HepG2 (cell line): Measurements from ENCODE around the gene MBLAC2. TPM values are rescaled to one million over a fixed set of nuclear protein-coding genes. Genes with fewer than 3 reads are reported as not detected.

Experiments
- ATAC-seq: fragments of 200-7000 bp; cut with Tn5 transposase; 3 replicates; pipeline ENCODE4 v1.9.1; 2020; ENCODE audit warnings: mild to moderate bottlenecking, moderate library complexity
- Bru-seq: library from RNA; stranded (reverse); fragments of 400-500 nt; gene quantifications from one replicate; lab custom pipeline; 2021; lab: Mats Ljungman, UMichigan
- BruChase-seq, 2 experiments: library from RNA; stranded (reverse); fragments of 400-500 nt; gene quantifications; one replicate each; lab custom pipeline; 2021; lab: Mats Ljungman, UMichigan
- BruUV-seq: library from RNA; stranded (reverse); fragments of 400-500 nt; replicated peaks from 2 replicates; lab custom pipeline; 2021; lab: Mats Ljungman, UMichigan
- CTCF ChIA-PET: fragments of 300-600 bp; formaldehyde crosslinking; extraction: SDS; loops from one replicate; lab custom pipeline; 2021; ENCODE audit warnings: low total read pairs, inconsistent platforms, low intra/inter-chr PET ratio; lab: Yijun Ruan, JAX
- POLR2A ChIA-PET: fragments of 350-600 bp; sonication (Branson Sonifier 250); formaldehyde crosslinking; loops from one replicate; lab custom pipeline; 2020; ENCODE audit warnings: antibody characterized with exemption, inconsistent platforms; lab: Yijun Ruan, JAX
- DNase-seq: peaks from one replicate; pipeline ENCODE4 v3.0.0-alpha.2; 2015; ENCODE audit warnings: low spot score
- FAIRE-seq: peaks from 3 replicates; lab custom pipeline; 2011; peaks lifted over from hg19 to GRCh38; lab: Jason Lieb, UNC
- H2AFZ ChIP-seq: one replicate; pipeline ENCODE4 v1.6.1; 2011; ENCODE audit warnings: low read length, inconsistent platforms
- H3K27ac ChIP-seq: fragments of 300-600 bp; 3 replicates; pipeline ENCODE4 v1.8.0; 2011; ENCODE audit warnings: mixed run types, mild to moderate bottlenecking, mixed read lengths, low read length, inconsistent platforms; ENCODE audit not compliant: insufficient read depth; ENCODE audit errors: extremely low read length
- H3K27me3 ChIP-seq, 2 experiments: fragments of 200-600 bp in 1 of 2; 2 replicates in 1 of 2; 3 replicates in 1 of 2; pipeline versions ENCODE4 v1.6.0 to v1.8.0; 2011; ENCODE audit warnings: low read length in 2 of 2, mild to moderate bottlenecking in 2 of 2, moderate library complexity in 2 of 2, inconsistent platforms in 1 of 2; ENCODE audit not compliant: insufficient read depth in 2 of 2, control insufficient read depth in 1 of 2
- H3K36me3 ChIP-seq, 2 experiments: fragments of 200-600 bp in 1 of 2; replicated peaks in 1 of 2; 2 replicates in 1 of 2; 3 replicates in 1 of 2; pipeline versions ENCODE4 v1.5.1 to v1.8.0; 2011; ENCODE audit warnings: low read length in 2 of 2, inconsistent platforms in 1 of 2; ENCODE audit not compliant: insufficient read depth in 2 of 2, control insufficient read depth in 1 of 2
- H3K4me1 ChIP-seq: 2 replicates; pipeline ENCODE4 v1.5.1; 2012; ENCODE audit warnings: low read length, inconsistent platforms; ENCODE audit not compliant: insufficient read depth
- H3K4me2 ChIP-seq: 2 replicates; pipeline ENCODE4 v1.6.0; 2011; ENCODE audit warnings: low read depth, low read length, inconsistent platforms
- H3K4me3 ChIP-seq, 3 experiments: fragments of 200-600 bp in 1 of 3; sonication (generic), shearing (Covaris generic) in 1 of 3; replicated peaks in 1 of 3; 2 replicates each; pipeline ENCODE4 v1.5.1; 2011 to 2016; ENCODE audit warnings: low read length in 3 of 3, inconsistent platforms in 2 of 3, low read depth in 2 of 3, mild to moderate bottlenecking in 2 of 3, control low read depth in 1 of 3, mixed read lengths in 1 of 3; ENCODE audit not compliant: insufficient read depth in 1 of 3
- H3K79me2 ChIP-seq: one replicate; pipeline ENCODE4 v1.6.1; 2011; ENCODE audit warnings: low read length, inconsistent platforms; ENCODE audit not compliant: insufficient read depth
- H3K9ac ChIP-seq: 2 replicates; pipeline ENCODE4 v1.6.0; 2011; ENCODE audit warnings: mild to moderate bottlenecking, low read depth, low read length, inconsistent platforms; ENCODE audit not compliant: insufficient read depth
- H3K9me3 ChIP-seq: 2 replicates; pipeline ENCODE4 v1.5.1; 2012; ENCODE audit warnings: mild to moderate bottlenecking, low read length
- H4K20me1 ChIP-seq: 2 replicates; pipeline ENCODE4 v1.6.0; 2011; ENCODE audit warnings: inconsistent platforms, mild to moderate bottlenecking, low read length, moderate library complexity; ENCODE audit not compliant: insufficient read depth
- DBP ChIP-seq: sonication (generic); formaldehyde crosslinking; IDR thresholded peaks from 2 replicates; pipeline ENCODE4 v1.4.0; 2020; ENCODE audit warnings: missing genetic modification reagents; ENCODE audit errors: not compliant biosample characterization
- IKZF4 ChIP-seq: sonication (generic); formaldehyde crosslinking; IDR thresholded peaks from 2 replicates; pipeline ENCODE4 v1.5.1; 2020; ENCODE audit warnings: borderline replicate concordance, mild to moderate bottlenecking, low read depth, missing genetic modification reagents; ENCODE audit errors: not compliant biosample characterization
- NR1H2 ChIP-seq: sonication (generic); formaldehyde crosslinking; IDR thresholded peaks from 2 replicates; pipeline ENCODE4 v1.8.1; 2022; ENCODE audit warnings: low read depth, missing genetic modification reagents, borderline replicate concordance
- POLR2G ChIP-seq: fragments of 200-400 bp; formaldehyde crosslinking; IDR thresholded peaks from 2 replicates; pipeline ENCODE4 v1.6.1; 2018; ENCODE audit warnings: mild to moderate bottlenecking, low read depth, low read length, moderate library complexity
- RBFOX2 ChIP-seq: fragments of 200-400 bp; formaldehyde crosslinking; IDR thresholded peaks from 2 replicates; pipeline ENCODE4 v1.6.1; 2017; ENCODE audit warnings: low read depth, mild to moderate bottlenecking, low read length
- ZNF335 ChIP-seq: sonication (generic); formaldehyde crosslinking; IDR thresholded peaks from 2 replicates; pipeline ENCODE4 v1.4.0; 2020; ENCODE audit warnings: missing genetic modification reagents
- ZNF574 ChIP-seq: sonication (generic); formaldehyde crosslinking; IDR thresholded peaks from 2 replicates; pipeline ENCODE4 v1.4.0; 2020; ENCODE audit warnings: missing genetic modification reagents
- ZNF781 ChIP-seq: sonication (generic); formaldehyde crosslinking; IDR thresholded peaks from 2 replicates; pipeline ENCODE4 v1.5.1; 2020; ENCODE audit warnings: borderline replicate concordance, mild to moderate bottlenecking, missing genetic modification reagents; ENCODE audit errors: not compliant biosample characterization
- WGBS: methylation state at CpG from one replicate; pipeline ENCODE4 v1.1.6; 2017; ENCODE audit warnings: low lambda C conversion rate; 5-methylcytosine and 5-hydroxymethylcytosine counted together
- in situ Hi-C: cut with HindIII; loops from 2 replicates; pipeline ENCODE4 v1.10.0; 2017; ENCODE audit warnings: low pct_unique_long_range_greater_than_20kb; ENCODE audit not compliant: extremely low pct_ligation_motif_present
- intact Hi-C: fragments of 100-400 bp; cut with micrococcal nuclease; formaldehyde crosslinking; loops from one replicate; pipeline ENCODE4 v1.10.0; 2022; ENCODE audit not compliant: unreplicated experiment
- long read RNA-seq, 2 experiments: library from RNA in 1 of 2; library from polyadenylated mRNA in 1 of 2; stranded (forward) in 1 of 2; unstranded in 1 of 2; transcript quantifications; one replicate each; pipeline ENCODE4 v2.0.0, GENCODE V29; 2019 to 2022
- polyA minus RNA-seq, 3 experiments: library from RNA; depleted of rRNA, polyadenylated mRNA; stranded (reverse); fragments of >200 nt; gene quantifications; 2 replicates each; pipeline ENCODE4 v1.2.3, GENCODE V29; 2011; ENCODE audit warnings: low replicate concordance in 1 of 3
- polyA plus RNA-seq, 8 experiments: library from polyadenylated mRNA; depleted of rRNA in 3 of 8; stranded (reverse) in 7 of 8; unstranded in 1 of 8; fragments of >200 nt; fragmentation: Illumina TruSeq in 4 of 8; extraction: Trizol in 4 of 8; gene quantifications; 2 replicates each; pipeline versions ENCODE4 v1.2.1 to v1.2.3, GENCODE V29; 2011 to 2016; ENCODE audit warnings: low read depth in 4 of 8, missing spikeins in 1 of 8, mixed read lengths in 1 of 8; ENCODE audit not compliant: insufficient read depth in 1 of 8
- total RNA-seq, 5 experiments: library from RNA; depleted of rRNA; stranded (reverse); fragments of >200 nt; fragmentation: Illumina TruSeq; extraction: Trizol; gene quantifications; 2 replicates each; pipeline ENCODE4 v1.2.3, GENCODE V29; 2016; ENCODE audit warnings: low read depth in 1 of 5

The MBLAC2 gene
- total RNA-seq (2016; rRNA removed; fragmentation: Illumina TruSeq; extraction: Trizol) (4.1 and 5.7 TPM in 2 replicates), polyA plus RNA-seq (2011; rRNA removed) (2.9 and 3.5 TPM in 2 replicates), polyA minus RNA-seq (2011; rRNA and poly(A)+ RNA removed; ENCODE audit: low replicate concordance) (9.0 and 11.4 TPM in 2 replicates), Bru-seq, nascent RNA (percentile 83 among the genes with signal in this experiment), BruChase-seq, experiment 1, labeled RNA remaining after a 6-hour chase (percentile 78 among the genes with signal in this experiment), BruChase-seq, experiment 2, labeled RNA remaining after a 2-hour chase (percentile 83 among the genes with signal in this experiment)
- total RNA-seq (2016; cell fraction: cytosol; rRNA removed; fragmentation: Illumina TruSeq; extraction: Trizol; ENCODE audit: low read depth) = 0.61 and 0.62 TPM in 2 replicates
- 4.1 and 6.2 TPM in 2 replicates for total RNA-seq (2016; cell fraction: insoluble cytoplasmic fraction; rRNA removed; fragmentation: Illumina TruSeq; extraction: Trizol)
- total RNA-seq (2016; cell fraction: membrane; rRNA removed; fragmentation: Illumina TruSeq; extraction: Trizol) = 2.3 and 2.9 TPM in 2 replicates
- total RNA-seq (2016; cell fraction: nucleus; rRNA removed; fragmentation: Illumina TruSeq; extraction: Trizol) = 6.9 and 7.1 TPM in 2 replicates
- 2.2 TPM in 2 replicates for polyA plus RNA-seq (2011; cell fraction: cytosol; rRNA removed)
- polyA plus RNA-seq (2011; cell fraction: nucleus; rRNA removed) = 4.5 and 5.5 TPM in 2 replicates
- polyA plus RNA-seq (2012) = 4.1 and 4.9 TPM in 2 replicates
- polyA plus RNA-seq (2016; cell fraction: cytosol; fragmentation: Illumina TruSeq; extraction: Trizol; ENCODE audit: low read depth) = 0.18 and 0.37 TPM in 2 replicates
- 8.7 and 9.4 TPM in 2 replicates for polyA plus RNA-seq (2016; cell fraction: insoluble cytoplasmic fraction; fragmentation: Illumina TruSeq; extraction: Trizol; ENCODE audit: low read depth)
- 1.6 TPM in 2 replicates for polyA plus RNA-seq (2016; cell fraction: membrane; fragmentation: Illumina TruSeq; extraction: Trizol; ENCODE audit: low read depth)
- polyA plus RNA-seq (2016; cell fraction: nucleus; fragmentation: Illumina TruSeq; extraction: Trizol; ENCODE audit: insufficient read depth, low read depth) = 9.2 and 10.1 TPM in 2 replicates
- polyA minus RNA-seq (2011; cell fraction: cytosol; rRNA and poly(A)+ RNA removed) = 4.6 and 5.1 TPM in 2 replicates
- polyA minus RNA-seq (2011; cell fraction: nucleus; rRNA and poly(A)+ RNA removed) = 22.5 and 23.6 TPM in 2 replicates
- long read RNA-seq, experiment 1, full-length matches to known transcripts = 3 of 3 reads
- long read RNA-seq, experiment 1, partial matches to known transcripts = 0 of 3 reads
- long read RNA-seq, experiment 1, other reads (novel, unspliced or antisense) = 0 of 3 reads
- long read RNA-seq, experiment 2, full-length matches to known transcripts = 2 of 16 reads
- long read RNA-seq, experiment 2, partial matches to known transcripts = 0 of 16 reads
- long read RNA-seq, experiment 2, other reads (novel, unspliced or antisense) = 14 of 16 reads

GRCh38 chr5:90474235-90475107 is at the start of gene MBLAC2, which contains the start of gene POLR3G:
Gene MBLAC2, minus strand, starts transcription at chr5:90474771. Its CDS starts 479 bp downstream, at chr5:90474292.
Gene POLR3G, plus strand, starts transcription at chr5:90474864. Its CDS starts 10,704 bp downstream, at chr5:90485568.
- peak within 1 kb of the TSS; percentile 87 for H2AFZ ChIP-seq
- no TSS peak for BruUV-seq
- peak within 1 kb of the TSS; percentile 94 for H3K27ac ChIP-seq
- H3K9me3 ChIP-seq = no peaks in the 10 kb centered on the region
- H3K4me2 ChIP-seq = peak within 1 kb of the TSS; percentile 89
- ATAC-seq = peak; percentile 91
- ChIA-PET CTCF (no interaction called here), POLR2A (interaction anchor here (0.8 to 3.4 kb wide), 10 partner anchors 10 to 909 kb away, joined by 3 to 39 read pairs (median 4); partner anchors contain the start of genes ARRDC3 and CETN3)
- peaks cover 20% of the 10 kb centered on the region for H3K79me2 ChIP-seq
- no peaks in the 10 kb centered on the region for H4K20me1 ChIP-seq
- H3K27me3 ChIP-seq = no peaks in the 10 kb centered on the region
- FAIRE-seq = peak; percentile 60
- in situ Hi-C loops (no loop called here), intact Hi-C loops (loop anchor here (1.0 to 5.0 kb wide), 4 partner anchors 36 to 908 kb away; partner anchors contain the start of genes ARRDC3, CETN3 and LYSMD3)
- peak within 1 kb of the TSS; percentile 68 to 83 (median 81) for H3K4me3 ChIP-seq
- no peaks in the 10 kb centered on the region for H3K36me3 ChIP-seq
- peak; percentile 86 for DNase-seq
- peak within 1 kb of the TSS; percentile 77 for H3K9ac ChIP-seq
- WGBS = 1% methylated on average over 23 of the region's 73 CpGs
- H3K4me1 ChIP-seq = peaks cover 43% of the 10 kb centered on the region
- TF ChIP-seq IKZF4 (no peak), ZNF574 (peak; percentile 73; the same call in 1 of the 2 replicates), NR1H2 (CRISPR knock-in tag) (peak; percentile 38; the same call in 1 of the 2 replicates), RBFOX2 (peak; percentile 93), ZNF335 (CRISPR knock-in tag) (peak; percentile 92), DBP (CRISPR knock-in tag) (no peak), POLR2G (peak; percentile 90), ZNF781 (CRISPR knock-in tag) (peak; percentile 70)
